HG03175 (cell line): Measurements from ENCODE around the gene CHRFAM7A.
"Not testable (repeated sequence)": the region's sequence is repeated elsewhere in the genome, so short reads cannot be mapped to it uniquely, and the experiment has no call there.

Experiments used
- ATAC-seq: cut with Tn5 transposase; IDR thresholded peaks from one replicate; pipeline ENCODE4 v1.9.1; 2021; ENCODE audit warnings: mild to moderate bottlenecking, moderate library complexity; ENCODE audit not compliant: unreplicated experiment

CHRFAM7A gene

GRCh38 chr15:30321063-30321462, 72.3 kb downstream of the CHRFAM7A start:
- not testable (repeated sequence) for ATAC-seq

GRCh38 chr15:30315704-30316103, 77.6 kb downstream of the CHRFAM7A start:
- not testable (repeated sequence) for ATAC-seq

- not testable (repeated sequence) for ATAC-seq
Observed at GRCh38 chr15:30310575-30310974, 82.8 kb downstream of the CHRFAM7A start.
